Prostate gland (tissue), 2 donors: Measurements from ENCODE around the gene ARMH3. TPM values are rescaled to one million over a fixed set of nuclear protein-coding genes. Genes with fewer than 3 reads are reported as not detected.

ENCODE experiments used
- DNase-seq: peaks from one replicate; pipeline ENCODE4 v3.0.0-alpha.2; 2019; ENCODE audit warnings: low spot score
- H3K27ac ChIP-seq, 2 donors: fragments of 200-600 bp; sonication (generic); 2 replicates each; pipeline ENCODE4 v1.5.1; 2017 to 2019
- H3K27me3 ChIP-seq: fragments of 200-600 bp; sonication (generic); replicated peaks from 2 replicates; pipeline ENCODE4 v1.5.1; 2019; ENCODE audit not compliant: insufficient read depth
- H3K36me3 ChIP-seq, 2 donors: fragments of 200-600 bp; sonication (generic); 1 replicate in 1 of 2; 2 replicates in 1 of 2; pipeline versions ENCODE4 v1.5.1 to v1.8.1; 2017 to 2019
- H3K4me1 ChIP-seq: fragments of 200-600 bp; sonication (generic); replicated peaks from 2 replicates; pipeline ENCODE4 v1.5.1; 2019
- H3K4me3 ChIP-seq, 2 donors: fragments of 200-600 bp; sonication (generic); 2 replicates each; pipeline ENCODE4 v1.5.1; 2017 to 2019
- H3K9me3 ChIP-seq: fragments of 200-600 bp; sonication (generic); 2 replicates; pipeline ENCODE4 v1.5.1; 2017
- CTCF ChIP-seq, 4 experiments: fragments of 200-600 bp in 2 of 4; fragments of 450-650 bp in 2 of 4; sonication (generic) in 2 of 4; IDR thresholded peaks; 1 replicate in 3 of 4; 2 replicates in 1 of 4; pipeline ENCODE4 v1.5.1; 2016 to 2019; ENCODE audit warnings: antibody characterized with exemption in 4 of 4, mild to moderate bottlenecking in 2 of 4, moderate library complexity in 2 of 4
- POLR2A ChIP-seq: fragments of 450-650 bp; IDR thresholded peaks from one replicate; pipeline ENCODE4 v1.6.1; 2016; ENCODE audit warnings: antibody characterized with exemption, mild to moderate bottlenecking
- POLR2AphosphoS5 ChIP-seq: sonication (generic); formaldehyde crosslinking; IDR thresholded peaks from one replicate; pipeline ENCODE4 v1.6.1; 2017; ENCODE audit warnings: antibody characterized with exemption
- WGBS: methylation state at CpG from one replicate; pipeline ENCODE4 v1.1.5; 2018; 5-methylcytosine and 5-hydroxymethylcytosine counted together
- intact Hi-C: fragments of 100-400 bp; cut with DNase I; formaldehyde crosslinking; loops from one replicate; pipeline ENCODE4 v1.14.2; 2022
- total RNA-seq, 2 donors: library from RNA; depleted of rRNA; stranded (reverse); fragments of >200 nt; gene quantifications; one replicate each; pipeline ENCODE4 v1.1.0, GENCODE V29; 2016

The ARMH3 gene
- total RNA-seq, 2 donors from 2014 or later = 15.1 to 20.5 TPM

GRCh38 chr10:101880232-101880573, 175.8 kb downstream of the ARMH3 start:
- Histone ChIP-seq H3K4me3 (no peak overlapping the region), H3K9me3 (no peaks in the 10 kb centered on the region), H3K27me3 (no peaks in the 10 kb centered on the region), H3K4me1 (no peaks in the 10 kb centered on the region), H3K27ac (no peak overlapping the region), H3K36me3 (peaks cover 0 to 3% of the 10 kb centered on the region in 2 donors)
- intact Hi-C loops = no loop called here
- TF ChIP-seq POLR2AphosphoS5 = no peak
- TF ChIP-seq POLR2A = no peak
- no peak for TF ChIP-seq CTCF (IDR thresholded peaks at IDR 0.05)
- DNase-seq = no peak
- WGBS = 88% methylated on average over 2 of the region's 2 CpGs

- DNase-seq = no peak
- Histone ChIP-seq H3K27ac (no peak overlapping the region), H3K36me3 (peaks cover 0 to 3% of the 10 kb centered on the region in 2 donors), H3K27me3 (no peaks in the 10 kb centered on the region), H3K4me3 (no peak overlapping the region), H3K4me1 (no peaks in the 10 kb centered on the region), H3K9me3 (no peaks in the 10 kb centered on the region)
- TF ChIP-seq POLR2AphosphoS5 = no peak
- TF ChIP-seq POLR2A = no peak
- TF ChIP-seq CTCF (IDR thresholded peaks at IDR 0.05) = no peak
- intact Hi-C loops = no loop called here
- WGBS = 72% methylated on average over 13 of the region's 13 CpGs
These were observed 176.3 kb downstream of the ARMH3 start for GRCh38 chr10:101879456-101880231.

GRCh38 chr10:101878869-101879268, 177.1 kb downstream of the ARMH3 start:
- no peaks in the 10 kb centered on the region for H3K27me3 ChIP-seq
- 95% methylated on average over 3 of the region's 3 CpGs for WGBS
- no peaks in the 10 kb centered on the region for H3K4me1 ChIP-seq
- peaks cover 0 to 3% of the 10 kb centered on the region in 2 donors for H3K36me3 ChIP-seq
- intact Hi-C loops = no loop called here
- TF ChIP-seq CTCF (IDR thresholded peaks at IDR 0.05) (no peak), POLR2A (no peak), POLR2AphosphoS5 (no peak)
- no peak for DNase-seq
- no peak overlapping the region for H3K27ac ChIP-seq
- H3K9me3 ChIP-seq = no peaks in the 10 kb centered on the region
- no peak overlapping the region for H3K4me3 ChIP-seq

- no peak for TF ChIP-seq POLR2A
- no peak for TF ChIP-seq CTCF (IDR thresholded peaks at IDR 0.05)
- no peak for TF ChIP-seq POLR2AphosphoS5
- no peak for DNase-seq
- Histone ChIP-seq H3K27me3 (no peaks in the 10 kb centered on the region), H3K4me3 (no peak overlapping the region), H3K9me3 (no peaks in the 10 kb centered on the region), H3K4me1 (no peaks in the 10 kb centered on the region), H3K36me3 (peaks cover 0 to 2% of the 10 kb centered on the region in 2 donors), H3K27ac (no peak overlapping the region)
- 87% methylated on average over 3 of the region's 3 CpGs for WGBS
- intact Hi-C loops = no loop called here
These were observed 180.8 kb downstream of the ARMH3 start for GRCh38 chr10:101875068-101875688.

- Histone ChIP-seq H3K9me3 (no peaks in the 10 kb centered on the region), H3K27ac (no peak overlapping the region), H3K4me1 (no peaks in the 10 kb centered on the region), H3K27me3 (no peaks in the 10 kb centered on the region), H3K36me3 (no peaks in the 10 kb centered on the region), H3K4me3 (no peak overlapping the region)
- intact Hi-C loops = no loop called here
- DNase-seq = no peak
- no peak for TF ChIP-seq POLR2A
- TF ChIP-seq CTCF (IDR thresholded peaks at IDR 0.05) = no peak
- no peak for TF ChIP-seq POLR2AphosphoS5
These were observed 181.7 kb downstream of the ARMH3 start for GRCh38 chr10:101874252-101874651.
